Testis (tissue), 3 donors: ENCODE data around the gene CFAP157. TPM values are rescaled to one million over a fixed set of nuclear protein-coding genes. Genes with fewer than 3 reads are reported as not detected.
A peak's percentile ranks its signal among the peaks of the same experiment; 100 is the strongest.

Experiments used
- DNase-seq: peaks from one replicate; pipeline ENCODE4 v3.0.0-alpha.2; 2019
- H3K27ac ChIP-seq, 2 donors: fragments of 200-600 bp; sonication (generic); one replicate each; pipeline ENCODE4 v1.5.1; 2019
- H3K27me3 ChIP-seq: fragments of 200-600 bp; sonication (generic); one replicate; pipeline ENCODE4 v1.5.1; 2019
- H3K36me3 ChIP-seq: fragments of 200-600 bp; sonication (generic); one replicate; pipeline ENCODE4 v1.5.1; 2017; ENCODE audit warnings: low read depth; ENCODE audit errors: missing control alignments
- H3K4me1 ChIP-seq: fragments of 200-600 bp; sonication (generic); one replicate; pipeline ENCODE4 v1.5.1; 2019
- H3K4me3 ChIP-seq, 2 donors: fragments of 200-600 bp; sonication (generic); one replicate each; pipeline ENCODE4 v1.5.1; 2017 to 2019
- H3K9me3 ChIP-seq: fragments of 200-600 bp; sonication (generic); one replicate; pipeline ENCODE4 v1.5.1; 2017
- CTCF ChIP-seq, 3 experiments: fragments of 450-650 bp in 2 of 3; fragments of 200-600 bp in 1 of 3; sonication (generic) in 1 of 3; IDR thresholded peaks; one replicate each; pipeline ENCODE4 v1.5.1; 2016 to 2019; ENCODE audit warnings: antibody characterized with exemption in 3 of 3, mild to moderate bottlenecking in 2 of 3, moderate library complexity in 1 of 3
- POLR2A ChIP-seq: fragments of 450-650 bp; IDR thresholded peaks from one replicate; pipeline ENCODE4 v1.6.1; 2017; ENCODE audit warnings: antibody characterized with exemption, mild to moderate bottlenecking, moderate library complexity
- WGBS, 2 donors: methylation state at CpG; one replicate each; pipeline ENCODE4 v1.1.5; 2018; 5-methylcytosine and 5-hydroxymethylcytosine counted together
- intact Hi-C: fragments of 100-400 bp; cut with DNase I; formaldehyde crosslinking; loops from one replicate; pipeline ENCODE4 v1.15.1; 2023; ENCODE audit warnings: low total_unique reads
- polyA plus RNA-seq: library from polyadenylated mRNA; stranded (reverse); fragments of 350-450 nt; fragmentation: Illumina TruSeq; extraction: RNeasy Lipid Tissue Mini Kit (QIAGEN cat#74804); gene quantifications from one replicate; pipeline ENCODE4 v1.2.3, GENCODE V29; 2014; ENCODE audit warnings: low read depth, low replicate concordance; ENCODE audit not compliant: insufficient read depth
- total RNA-seq, 2 donors: library from RNA; depleted of rRNA; stranded (reverse); fragments of >200 nt; gene quantifications; one replicate each; pipeline ENCODE4 v1.2.3, GENCODE V29; 2016

CFAP157 gene
- total and polyA plus RNA-seq, 3 donors from 2014 or later: 11.6 to 30.6 (median 26.5) TPM

DNA sequence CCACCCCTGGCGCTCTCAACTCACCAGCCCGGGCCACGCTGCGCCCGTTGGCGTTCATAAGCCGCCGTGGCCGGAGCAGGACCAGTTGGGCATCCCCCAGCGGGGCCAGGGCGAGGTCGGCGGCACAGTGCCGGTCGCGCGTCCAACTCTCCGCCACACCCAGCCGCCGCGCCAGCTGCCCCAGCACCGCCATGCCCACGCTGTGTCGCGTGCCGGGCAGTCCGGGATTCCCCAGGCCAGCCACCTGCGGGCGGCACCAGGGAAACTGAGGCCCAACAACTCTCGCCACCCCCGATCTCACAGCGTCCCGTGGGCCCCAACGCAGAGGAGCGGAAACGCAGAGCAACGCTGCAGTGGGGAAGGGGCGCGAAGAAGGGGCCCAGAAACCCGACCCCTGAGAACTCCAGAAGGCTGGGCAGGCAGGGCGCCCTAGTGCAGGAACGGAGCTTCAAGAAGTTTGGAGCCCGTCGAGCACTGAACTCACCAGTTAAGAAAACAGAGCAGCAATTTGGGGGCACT lies 8.2 kb downstream of the CFAP157 start:
- peak overlapping the region; percentile 46 to 77 for H3K27ac ChIP-seq
- intact Hi-C loops: no loop called here
- 0% methylated on average over 7 to 16 of the region's 44 CpGs for WGBS, 2 donors
- no peaks in the 10 kb centered on the region for H3K27me3 ChIP-seq
- peak overlapping the region; percentile 67 to 71 for H3K4me3 ChIP-seq
- no peaks in the 10 kb centered on the region for H3K36me3 ChIP-seq
- H3K9me3 ChIP-seq: no peaks in the 10 kb centered on the region
- TF ChIP-seq POLR2A (no peak), CTCF (IDR thresholded peaks at IDR 0.05) (no peak)
- H3K4me1 ChIP-seq: peaks cover 31% of the 10 kb centered on the region
- DNase-seq: no peak

- DNase-seq: peak; percentile 98
- H3K27ac ChIP-seq: peak within 1 kb of the TSS; percentile 46 to 77
- 1 to 2% methylated on average over 27 to 65 of the region's 65 CpGs for WGBS, 2 donors
- peak within 1 kb of the TSS; percentile 67 to 71 for H3K4me3 ChIP-seq
- H3K9me3 ChIP-seq: no peaks in the 10 kb centered on the region
- no peaks in the 10 kb centered on the region for H3K36me3 ChIP-seq
- peaks cover 27% of the 10 kb centered on the region for H3K4me1 ChIP-seq
- intact Hi-C loops: no loop called here
- no peaks in the 10 kb centered on the region for H3K27me3 ChIP-seq
- TF ChIP-seq CTCF (IDR thresholded peaks at IDR 0.05) (no peak), POLR2A (no peak)
These were observed 8.9 kb downstream of the CFAP157 start, which contains the start of the genes PTRH1 and TTC16 for GRCh38 chr9:127715470-127716337. TSS of gene PTRH1 (minus strand) at chr9:127715663. CDS start at chr9:127715639, 24 bp downstream. TSS of gene TTC16 (plus strand) at chr9:127716079. CDS start at chr9:127716146, 67 bp downstream.

- H3K4me3 ChIP-seq: peak overlapping the region; percentile 67 to 71
- H3K27me3 ChIP-seq: no peaks in the 10 kb centered on the region
- H3K27ac ChIP-seq: peak overlapping the region; percentile 46 to 77
- no peak for DNase-seq
- WGBS, 2 donors: 28 to 53% methylated on average over 7 to 9 of the region's 9 CpGs
- H3K36me3 ChIP-seq: no peaks in the 10 kb centered on the region
- H3K9me3 ChIP-seq: no peaks in the 10 kb centered on the region
- intact Hi-C loops: no loop called here
- peaks cover 20% of the 10 kb centered on the region for H3K4me1 ChIP-seq
- no peak for TF ChIP-seq POLR2A
- TF ChIP-seq CTCF (IDR thresholded peaks at IDR 0.05): no peak
These were observed 9.6 kb downstream of the CFAP157 start for GRCh38 chr9:127716412-127716811.

GRCh38 chr9:127717766-127718165 lies 11.0 kb downstream of the CFAP157 start:
- H3K27me3 ChIP-seq: no peaks in the 10 kb centered on the region
- no peaks in the 10 kb centered on the region for H3K9me3 ChIP-seq
- TF ChIP-seq POLR2A: no peak
- H3K36me3 ChIP-seq: no peaks in the 10 kb centered on the region
- H3K4me1 ChIP-seq: peaks cover 14% of the 10 kb centered on the region
- H3K4me3 ChIP-seq: no peak overlapping the region
- intact Hi-C loops: no loop called here
- WGBS, 2 donors: 81 to 87% methylated on average over 5 of the region's 5 CpGs
- no peak for DNase-seq
- no peak overlapping the region for H3K27ac ChIP-seq

- Histone ChIP-seq H3K4me3 (no peak overlapping the region), H3K27ac (no peak overlapping the region), H3K27me3 (no peaks in the 10 kb centered on the region), H3K9me3 (no peaks in the 10 kb centered on the region), H3K4me1 (peaks cover 25% of the 10 kb centered on the region), H3K36me3 (no peaks in the 10 kb centered on the region)
- whole genome bisulfite sequencing, 2 donors: 86 to 99% methylated on average over 8 to 12 of the region's 12 CpGs
- no peak for DNase-seq
- TF ChIP-seq CTCF (IDR thresholded peaks at IDR 0.05): no peak
- no peak for TF ChIP-seq POLR2A
- intact Hi-C loops: no loop called here
These were observed 13.5 kb downstream of the CFAP157 start for GRCh38 chr9:127720031-127720864.
